ENCODE results near the gene LRRC61. TPM values are rescaled to one million over a fixed set of nuclear protein-coding genes. Genes with fewer than 3 reads are reported as not detected.
A peak's percentile ranks its signal among the peaks of the same experiment; 100 is the strongest.

LRRC61 gene
- polyA plus RNA-seq, 5 donors, result 15.0 to 22.7 (median 18.5) TPM

GRCh38 chr7:150369748-150370501 lies 46.8 kb downstream of the LRRC61 start:
- no peak for DNase-seq

DNA sequence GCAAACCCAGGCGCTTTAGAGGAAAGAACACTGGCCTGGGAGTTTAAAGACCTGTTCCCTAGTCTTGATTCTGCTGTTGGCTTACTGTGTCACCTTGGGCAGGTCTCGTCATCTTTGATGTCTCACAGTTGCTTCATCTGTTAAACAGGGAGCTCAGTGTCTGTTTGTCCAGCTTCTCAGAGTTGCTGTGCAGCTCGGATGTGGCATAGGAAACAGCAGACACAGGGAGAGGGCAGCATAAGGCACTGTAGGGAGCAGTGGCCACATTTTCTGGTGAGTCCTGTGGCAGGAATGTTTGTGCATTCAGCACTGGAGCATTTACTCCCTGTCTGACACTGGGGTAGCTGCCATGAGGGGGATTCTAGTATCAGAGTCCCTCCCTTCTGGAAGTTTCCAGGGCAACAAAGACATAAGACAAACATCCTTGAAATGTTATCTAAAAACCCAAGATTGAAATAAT lies 47.5 kb downstream of the LRRC61 start:
- DNase-seq, result no peak

DNA sequence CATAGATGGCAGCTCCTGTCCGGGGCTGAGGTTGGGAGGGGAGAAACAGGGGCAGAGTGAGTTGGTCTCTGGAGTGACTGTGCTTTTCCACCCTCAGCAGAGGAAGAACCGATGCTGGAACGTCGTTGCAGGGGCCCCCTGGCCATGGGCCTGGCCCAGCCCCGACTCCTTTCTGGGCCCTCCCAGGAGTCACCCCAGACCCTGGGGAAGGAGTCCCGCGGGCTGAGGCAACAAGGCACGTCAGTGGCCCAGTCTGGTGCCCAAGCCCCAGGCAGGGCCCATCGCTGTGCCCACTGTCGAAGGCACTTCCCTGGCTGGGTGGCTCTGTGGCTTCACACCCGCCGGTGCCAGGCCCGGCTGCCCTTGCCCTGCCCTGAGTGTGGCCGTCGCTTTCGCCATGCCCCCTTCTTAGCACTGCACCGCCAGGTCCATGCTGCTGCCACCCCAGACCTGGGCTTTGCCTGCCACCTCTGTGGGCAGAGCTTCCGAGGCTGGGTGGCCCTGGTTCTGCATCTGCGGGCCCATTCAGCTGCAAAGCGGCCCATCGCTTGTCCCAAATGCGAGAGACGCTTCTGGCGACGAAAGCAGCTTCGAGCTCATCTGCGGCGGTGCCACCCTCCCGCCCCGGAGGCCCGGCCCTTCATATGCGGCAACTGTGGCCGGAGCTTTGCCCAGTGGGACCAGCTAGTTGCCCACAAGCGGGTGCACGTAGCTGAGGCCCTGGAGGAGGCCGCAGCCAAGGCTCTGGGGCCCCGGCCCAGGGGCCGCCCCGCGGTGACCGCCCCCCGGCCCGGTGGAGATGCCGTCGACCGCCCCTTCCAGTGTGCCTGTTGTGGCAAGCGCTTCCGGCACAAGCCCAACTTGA lies 48.2 kb downstream of the LRRC61 start:
- no peak for DNase-seq

GRCh38 chr7:150371996-150372270 lies 48.8 kb downstream of the LRRC61 start:
- DNase-seq, result no peak

DNA sequence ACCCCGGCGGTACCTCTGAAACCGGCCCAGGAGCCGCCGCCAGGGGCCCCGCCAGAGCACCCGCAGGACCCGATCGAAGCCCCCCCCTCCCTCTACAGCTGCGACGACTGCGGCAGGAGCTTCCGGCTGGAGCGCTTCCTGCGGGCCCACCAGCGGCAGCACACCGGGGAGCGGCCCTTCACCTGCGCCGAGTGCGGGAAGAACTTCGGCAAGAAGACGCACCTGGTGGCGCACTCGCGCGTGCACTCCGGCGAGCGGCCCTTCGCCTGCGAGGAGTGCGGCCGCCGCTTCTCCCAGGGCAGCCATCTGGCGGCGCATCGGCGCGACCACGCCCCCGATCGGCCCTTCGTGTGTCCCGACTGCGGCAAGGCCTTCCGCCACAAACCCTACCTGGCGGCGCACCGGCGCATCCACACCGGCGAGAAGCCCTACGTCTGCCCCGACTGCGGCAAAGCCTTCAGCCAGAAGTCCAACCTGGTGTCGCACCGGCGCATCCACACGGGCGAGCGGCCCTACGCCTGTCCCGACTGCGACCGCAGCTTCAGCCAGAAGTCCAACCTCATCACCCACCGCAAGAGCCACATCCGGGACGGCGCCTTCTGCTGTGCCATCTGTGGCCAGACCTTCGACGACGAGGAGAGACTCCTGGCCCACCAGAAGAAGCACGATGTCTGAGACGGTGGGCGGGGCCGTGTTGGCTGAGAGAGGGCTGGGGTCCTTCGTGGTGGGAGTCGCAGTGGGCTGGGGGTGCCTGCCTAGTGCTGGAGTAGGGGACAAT lies 49.3 kb downstream of the LRRC61 start:
- no peak for DNase-seq

DNA sequence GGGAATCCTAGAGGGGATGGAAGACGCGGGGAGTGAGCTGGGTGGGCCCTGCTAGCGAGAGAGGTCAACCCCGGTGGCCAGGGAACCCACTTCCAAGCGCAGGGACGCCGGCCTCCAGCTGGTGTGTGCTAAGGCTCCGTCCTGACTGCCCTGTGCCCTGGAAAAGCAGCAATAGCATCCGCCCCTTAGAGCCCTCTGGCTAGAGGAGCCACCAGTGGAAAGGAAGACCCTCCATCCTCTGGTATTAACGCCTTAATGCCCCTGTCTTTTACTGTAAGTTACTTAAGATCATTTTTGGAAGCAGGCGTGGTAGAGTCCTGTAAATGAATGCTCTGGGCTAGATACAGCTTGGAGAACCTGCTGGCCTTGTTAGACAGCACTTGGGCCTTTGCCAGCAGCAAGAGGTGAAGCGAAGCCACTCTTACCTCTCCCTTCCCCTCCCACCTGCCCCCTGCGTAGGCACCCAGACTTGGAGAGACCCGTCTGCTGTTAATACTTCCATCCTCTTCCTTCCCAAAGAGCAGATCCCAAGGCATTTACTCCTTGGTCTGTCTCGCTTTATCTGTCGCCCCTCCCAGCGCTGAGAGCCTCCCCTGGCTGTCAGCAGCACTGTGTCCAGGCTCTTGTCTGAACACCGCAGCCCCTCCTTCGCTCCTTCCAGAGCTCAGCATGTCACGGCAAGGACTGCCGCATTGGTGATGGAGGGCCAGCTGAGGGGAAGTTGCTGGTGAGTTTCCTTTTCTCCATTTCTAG lies 50.1 kb downstream of the LRRC61 start:
- DNase-seq, result peak in 1 of 2 donors; percentile 47

- no peak for DNase-seq
These were observed 50.9 kb downstream of the LRRC61 start for GRCh38 chr7:150374026-150374425.

DNA sequence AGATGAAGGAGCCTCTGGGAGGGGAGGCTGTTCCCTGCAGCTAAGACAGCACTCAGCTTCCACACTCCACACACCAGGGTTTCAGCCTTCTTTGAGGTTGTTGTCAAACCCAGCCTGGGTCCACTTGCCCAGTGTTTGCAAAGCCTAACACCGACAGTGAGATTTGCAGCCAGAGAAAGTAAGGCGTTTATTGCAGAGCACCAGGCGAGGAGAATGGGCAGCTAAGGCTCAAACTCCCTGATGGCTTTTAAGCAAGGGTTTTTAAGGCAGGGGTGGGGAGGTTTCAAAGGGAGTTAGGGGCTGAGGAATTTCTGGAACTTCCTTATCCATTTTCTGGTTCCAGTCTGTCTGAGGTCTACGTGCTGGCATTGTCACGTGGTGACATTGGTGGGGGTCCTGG lies 51.3 kb downstream of the LRRC61 start:
- DNase-seq, result no peak

- DNase-seq, result no peak
These were observed 52.7 kb downstream of the LRRC61 start for GRCh38 chr7:150375662-150376521.

DNA sequence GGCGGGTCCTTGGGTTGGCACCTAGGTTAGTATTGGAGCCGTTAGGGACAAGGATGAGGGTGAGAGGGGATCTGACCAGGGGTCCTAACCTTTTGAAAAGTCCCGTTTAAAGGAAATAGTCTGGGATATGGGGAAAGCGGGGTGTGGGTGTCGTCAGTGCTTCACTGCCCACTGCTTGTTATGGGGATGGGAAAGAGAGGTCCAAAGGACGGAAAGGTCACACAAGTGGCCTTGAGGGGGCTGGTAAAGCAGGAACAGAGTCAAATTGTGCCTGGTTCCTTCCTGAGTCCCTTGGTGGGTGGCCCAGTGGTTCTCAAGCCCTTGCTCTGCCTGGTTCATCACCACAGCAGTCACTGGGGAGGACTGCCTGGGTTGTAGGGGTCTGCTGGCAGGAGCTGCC lies 53.4 kb downstream of the LRRC61 start:
- DNase-seq, result no peak

DNA sequence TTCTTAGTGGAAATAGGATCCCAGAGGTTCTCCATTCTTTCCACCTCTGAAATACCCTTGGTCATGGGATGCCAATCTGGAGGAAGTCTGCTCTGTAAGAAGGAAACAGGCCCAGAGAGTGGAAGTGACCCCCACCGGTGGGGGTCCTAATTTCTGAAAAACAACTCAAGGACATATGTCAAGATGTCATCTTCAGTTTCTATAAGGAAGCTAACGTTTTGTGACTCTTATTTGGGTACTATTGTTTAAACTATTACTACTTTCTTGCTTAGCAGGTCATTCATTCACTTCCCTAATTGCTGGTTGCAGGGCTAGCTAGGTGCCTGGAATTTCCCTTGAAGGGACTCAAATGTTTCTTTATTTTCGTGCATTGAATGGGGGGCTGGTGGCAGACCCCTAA lies 54.0 kb downstream of the LRRC61 start:
- DNase-seq, result no peak

DNA sequence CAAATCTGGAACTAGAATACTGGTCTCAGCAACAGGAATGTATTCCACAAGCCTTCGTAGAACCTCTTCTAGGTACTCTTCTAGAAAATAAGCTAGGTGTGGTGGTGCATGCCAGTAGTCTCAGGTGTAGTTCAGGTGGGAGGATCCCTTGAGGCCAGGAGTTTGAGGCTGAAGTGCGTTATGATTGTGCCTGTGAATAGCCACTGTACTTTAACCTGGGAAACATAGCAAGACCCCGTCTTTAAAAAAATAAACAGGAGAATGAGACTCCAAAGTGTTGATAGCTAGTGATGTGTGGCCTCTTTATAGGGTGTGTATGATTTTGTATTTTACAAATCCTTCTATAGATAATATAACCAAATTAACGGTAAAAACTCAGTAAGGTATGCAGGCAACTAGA lies 54.5 kb downstream of the LRRC61 start:
- DNase-seq, result no peak

- DNase-seq, result peak in 1 of 2 donors; percentile 58
These were observed 55.1 kb downstream of the LRRC61 start for GRCh38 chr7:150378115-150378852.

- DNase-seq, result peak; percentile 94
These were observed 55.8 kb downstream of the LRRC61 start, which contains the start of gene ZNF775 for GRCh38 chr7:150378853-150379440. Gene ZNF775, plus strand, starts transcription at chr7:150379330. Its CDS starts 9,141 bp downstream, at chr7:150388471.

- no peak for DNase-seq
These were observed 56.6 kb downstream of the LRRC61 start for GRCh38 chr7:150379441-150380379.

- DNase-seq, result no peak
These were observed 57.3 kb downstream of the LRRC61 start for GRCh38 chr7:150380463-150380862.

GRCh38 chr7:150381096-150381495 lies 57.9 kb downstream of the LRRC61 start:
- no peak for DNase-seq

DNA sequence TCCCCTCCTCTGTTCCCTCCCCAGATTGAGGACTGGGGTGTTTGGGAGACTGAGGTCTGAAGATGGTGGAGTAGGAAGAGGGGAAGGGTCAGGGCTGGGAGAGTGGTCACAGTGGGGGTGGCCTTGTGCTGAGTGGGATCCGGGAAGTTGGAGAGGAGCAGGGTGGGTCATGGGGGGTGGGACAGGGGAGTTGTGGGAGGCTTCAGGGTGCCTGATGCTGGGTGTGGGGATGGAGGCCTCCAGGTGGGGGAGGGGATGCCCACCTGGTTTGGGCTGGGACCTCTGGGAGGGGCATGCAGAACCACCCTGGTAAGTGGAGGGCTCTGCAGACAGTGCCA lies 58.6 kb downstream of the LRRC61 start:
- DNase-seq, result no peak

Data from right lung (tissue), 5 donors.